Mammary microvascular endothelial cell (primary cell): ENCODE data around the gene DSG3. TPM values are rescaled to one million over a fixed set of nuclear protein-coding genes. Genes with fewer than 3 reads are reported as not detected.

Source experiments
- total RNA-seq: library from RNA; depleted of rRNA; stranded (reverse); fragments of >200 nt; gene quantifications from 2 replicates; pipeline ENCODE4 v1.2.3, GENCODE V29; 2015

The DSG3 gene, protein sequence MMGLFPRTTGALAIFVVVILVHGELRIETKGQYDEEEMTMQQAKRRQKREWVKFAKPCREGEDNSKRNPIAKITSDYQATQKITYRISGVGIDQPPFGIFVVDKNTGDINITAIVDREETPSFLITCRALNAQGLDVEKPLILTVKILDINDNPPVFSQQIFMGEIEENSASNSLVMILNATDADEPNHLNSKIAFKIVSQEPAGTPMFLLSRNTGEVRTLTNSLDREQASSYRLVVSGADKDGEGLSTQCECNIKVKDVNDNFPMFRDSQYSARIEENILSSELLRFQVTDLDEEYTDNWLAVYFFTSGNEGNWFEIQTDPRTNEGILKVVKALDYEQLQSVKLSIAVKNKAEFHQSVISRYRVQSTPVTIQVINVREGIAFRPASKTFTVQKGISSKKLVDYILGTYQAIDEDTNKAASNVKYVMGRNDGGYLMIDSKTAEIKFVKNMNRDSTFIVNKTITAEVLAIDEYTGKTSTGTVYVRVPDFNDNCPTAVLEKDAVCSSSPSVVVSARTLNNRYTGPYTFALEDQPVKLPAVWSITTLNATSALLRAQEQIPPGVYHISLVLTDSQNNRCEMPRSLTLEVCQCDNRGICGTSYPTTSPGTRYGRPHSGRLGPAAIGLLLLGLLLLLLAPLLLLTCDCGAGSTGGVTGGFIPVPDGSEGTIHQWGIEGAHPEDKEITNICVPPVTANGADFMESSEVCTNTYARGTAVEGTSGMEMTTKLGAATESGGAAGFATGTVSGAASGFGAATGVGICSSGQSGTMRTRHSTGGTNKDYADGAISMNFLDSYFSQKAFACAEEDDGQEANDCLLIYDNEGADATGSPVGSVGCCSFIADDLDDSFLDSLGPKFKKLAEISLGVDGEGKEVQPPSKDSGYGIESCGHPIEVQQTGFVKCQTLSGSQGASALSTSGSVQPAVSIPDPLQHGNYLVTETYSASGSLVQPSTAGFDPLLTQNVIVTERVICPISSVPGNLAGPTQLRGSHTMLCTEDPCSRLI
- total RNA-seq = not detected in 2 replicates

DNA sequence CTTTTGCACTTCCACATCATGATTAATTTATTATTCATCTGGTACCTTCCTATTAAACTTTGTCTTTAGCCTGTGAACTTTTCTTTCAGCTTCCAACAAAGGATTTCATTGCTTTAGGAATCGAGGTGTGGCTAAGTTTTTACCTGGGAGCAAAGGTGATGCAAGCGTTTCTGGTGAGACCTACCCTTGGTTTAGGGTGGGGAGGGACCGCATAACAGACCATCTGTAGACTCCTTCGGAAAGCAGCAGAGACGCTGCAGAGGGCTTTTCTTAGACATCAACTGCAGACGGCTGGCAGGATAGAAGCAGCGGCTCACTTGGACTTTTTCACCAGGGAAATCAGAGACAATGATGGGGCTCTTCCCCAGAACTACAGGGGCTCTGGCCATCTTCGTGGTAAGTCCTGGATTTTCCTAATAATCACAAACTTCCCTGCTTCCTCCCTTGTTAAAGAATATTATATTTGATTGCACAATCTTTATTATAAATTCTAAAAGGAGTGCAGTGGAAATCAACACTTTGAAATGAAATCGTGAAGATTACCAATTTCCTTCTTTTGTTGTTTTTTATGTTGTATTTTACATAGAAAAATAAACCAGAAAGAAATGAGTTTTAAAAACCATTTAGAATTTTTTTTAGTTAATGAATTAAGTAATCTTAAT lies at the start of gene DSG3:
Gene DSG3 (plus strand): TSS at position 212 of the 662 bp plus-strand sequence. CDS start 137 bp downstream, at position 349.

DNA sequence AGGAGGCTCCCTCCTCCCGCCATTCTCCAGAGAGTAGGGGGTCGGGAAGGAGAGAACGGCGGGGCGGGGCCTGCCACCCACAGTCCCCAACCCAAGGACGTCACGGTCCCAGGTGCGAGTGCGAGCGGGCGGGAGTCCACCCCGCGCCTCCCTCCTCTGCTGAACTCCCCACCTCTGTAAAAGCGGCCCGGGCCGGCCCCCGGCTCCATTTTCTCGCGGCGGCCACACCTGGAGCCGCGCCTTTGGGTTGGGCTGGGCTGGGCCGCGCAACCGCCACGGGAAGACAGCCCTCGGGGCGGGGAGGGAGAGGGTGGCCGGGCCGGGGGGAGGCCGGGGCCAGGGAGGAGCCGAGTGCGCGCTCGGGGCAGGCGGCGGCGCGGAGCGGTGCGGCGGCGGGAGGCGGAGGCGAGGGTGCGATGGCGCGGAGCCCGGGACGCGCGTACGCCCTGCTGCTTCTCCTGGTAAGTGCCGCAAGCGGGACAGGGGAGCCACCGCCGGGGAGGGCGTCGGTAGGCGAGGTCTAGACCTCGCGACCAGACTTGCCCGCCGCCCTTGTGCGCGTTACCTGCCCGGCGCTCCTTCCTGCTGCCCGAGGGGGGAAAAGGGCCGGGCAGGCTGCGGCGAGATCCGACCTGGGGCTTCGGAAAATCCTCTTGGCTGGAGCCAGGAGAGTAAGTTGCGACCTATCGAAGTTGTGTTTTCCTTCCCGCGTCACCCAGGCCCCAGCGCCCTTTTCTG lies 50.5 kb downstream of the DSG3 start, which contains the start of gene DSG2:
Gene DSG2 (plus strand): TSS at position 342 of the 738 bp plus-strand sequence. CDS start 75 bp downstream, at position 417.

Other genes with a start within 250 kb of the DSG3 start
- gene DSG1, start 129.6 kb upstream of the DSG3 start, total RNA-seq = not detected in 2 replicates
- not detected in 2 replicates for gene DSG4, start 71.0 kb upstream of the DSG3 start, total RNA-seq
- gene DSG2, start 50.4 kb downstream of the DSG3 start, total RNA-seq = 1.3 and 3.1 TPM in 2 replicates
- not detected in 2 replicates for gene TTR, start 144.1 kb downstream of the DSG3 start, total RNA-seq
- 4.7 and 5.1 TPM in 2 replicates for gene B4GALT6, start 236.8 kb downstream of the DSG3 start, total RNA-seq